Endothelial cell of umbilical vein (primary cell): Measurements from ENCODE around the gene SLC1A3. TPM values are rescaled to one million over a fixed set of nuclear protein-coding genes. Genes with fewer than 3 reads are reported as not detected.

Experiments
- BruUV-seq: library from RNA; stranded (reverse); fragments of 400-500 nt; replicated peaks from 2 replicates; lab custom pipeline; 2021; lab: Mats Ljungman, UMichigan
- CTCF ChIA-PET: fragments of 300-600, 350-600 bp; sonication (Branson Sonifier 250); formaldehyde crosslinking; loops from one replicate; lab custom pipeline; 2021; ENCODE audit warnings: antibody characterized with exemption, inconsistent platforms; lab: Charles Lee
- POLR2A ChIA-PET: fragments of 300-600, 350-600 bp; sonication (Branson Sonifier 250); formaldehyde crosslinking; loops from one replicate; lab custom pipeline; 2021; ENCODE audit warnings: antibody characterized with exemption, inconsistent platforms; lab: Charles Lee
- DNase-seq: peaks from one replicate; pipeline ENCODE4 v3.0.0-alpha.2; 2011; ENCODE audit warnings: low read depth, low spot score
- FAIRE-seq: peaks from 2 replicates; lab custom pipeline; 2011; peaks lifted over from hg19 to GRCh38; lab: Jason Lieb, UNC
- H2AFZ ChIP-seq: 2 replicates; pipeline ENCODE4 v1.6.0; 2012; ENCODE audit warnings: low read depth, low read length, control low read depth, inconsistent platforms
- H3K27ac ChIP-seq: 2 replicates; pipeline ENCODE4 v1.5.1; 2011; ENCODE audit warnings: low read depth, mild to moderate bottlenecking, control low read depth, low read length, moderate library complexity; ENCODE audit not compliant: insufficient read depth
- H3K27me3 ChIP-seq, 2 experiments: 2 replicates each; pipeline versions ENCODE4 v1.6.0 to v1.6.1; 2011; ENCODE audit warnings: low read length in 2 of 2, mixed read lengths in 1 of 2; ENCODE audit not compliant: control insufficient read depth in 2 of 2, insufficient read depth in 2 of 2
- H3K36me3 ChIP-seq, 2 experiments: 2 replicates in 1 of 2; 3 replicates in 1 of 2; pipeline ENCODE4 v1.5.1; 2011; ENCODE audit warnings: low read length in 2 of 2, mild to moderate bottlenecking in 1 of 2, moderate library complexity in 1 of 2; ENCODE audit not compliant: control insufficient read depth in 2 of 2, insufficient read depth in 2 of 2; ENCODE audit errors: extremely low read depth in 1 of 2
- H3K4me1 ChIP-seq: 3 replicates; pipeline ENCODE4 v1.5.1; 2011; ENCODE audit warnings: mild to moderate bottlenecking, low read length; ENCODE audit not compliant: control insufficient read depth, insufficient read depth; ENCODE audit errors: extremely low read depth
- H3K4me2 ChIP-seq: 2 replicates; pipeline ENCODE4 v1.6.1; 2011; ENCODE audit warnings: low read length, control low read depth, mixed read lengths; ENCODE audit not compliant: insufficient read depth
- H3K4me3 ChIP-seq, 3 experiments: fragments of 200-600 bp in 1 of 3; sonication (generic), shearing (Covaris generic) in 1 of 3; replicated peaks in 1 of 3; 2 replicates each; pipeline ENCODE4 v1.5.1; 2011 to 2016; ENCODE audit warnings: control low read depth in 3 of 3, low read length in 3 of 3, mild to moderate bottlenecking in 2 of 3, inconsistent platforms in 1 of 3, low read depth in 1 of 3, moderate library complexity in 1 of 3; ENCODE audit not compliant: insufficient read depth in 1 of 3
- H3K79me2 ChIP-seq: 2 replicates; pipeline ENCODE4 v1.6.0; 2012; ENCODE audit warnings: low read length, inconsistent platforms; ENCODE audit not compliant: control insufficient read depth, insufficient read depth
- H3K9ac ChIP-seq: replicated peaks from 2 replicates; pipeline ENCODE3; 2011; ENCODE audit warnings: low read length, control low read depth; ENCODE audit not compliant: insufficient read depth; ENCODE audit errors: extremely low read depth
- H3K9me1 ChIP-seq: replicated peaks from 3 replicates; pipeline ENCODE4 v1.6.0; 2011; ENCODE audit warnings: mild to moderate bottlenecking, low read length; ENCODE audit not compliant: control insufficient read depth, insufficient read depth; ENCODE audit errors: extremely low read depth
- H3K9me3 ChIP-seq: replicated peaks from 2 replicates; pipeline ENCODE4 v1.5.1; 2012; ENCODE audit warnings: low read length, inconsistent platforms; ENCODE audit not compliant: control insufficient read depth, insufficient read depth
- H4K20me1 ChIP-seq: replicated peaks from 2 replicates; pipeline ENCODE3; 2011; ENCODE audit warnings: mild to moderate bottlenecking, low read length; ENCODE audit not compliant: control insufficient read depth, insufficient read depth; ENCODE audit errors: extremely low read depth
- EZH2 ChIP-seq: IDR thresholded peaks from 2 replicates; pipeline ENCODE4 v1.6.1; 2012; ENCODE audit warnings: borderline replicate concordance, low read depth, mild to moderate bottlenecking, moderate library complexity, low read length, inconsistent platforms; ENCODE audit not compliant: severe bottlenecking
- FOS ChIP-seq: IDR thresholded peaks from 2 replicates; pipeline ENCODE4 v1.6.1; 2011; ENCODE audit warnings: mild to moderate bottlenecking, low read length, moderate library complexity, borderline replicate concordance; ENCODE audit not compliant: insufficient read depth
- GATA2 ChIP-seq: IDR thresholded peaks from 2 replicates; pipeline ENCODE4 v1.7.0; 2011; ENCODE audit warnings: low read depth, mild to moderate bottlenecking, moderate library complexity, mixed read lengths, low read length; ENCODE audit not compliant: insufficient read length, insufficient read depth
- JUN ChIP-seq: IDR thresholded peaks from 2 replicates; pipeline ENCODE4 v1.6.1; 2011; ENCODE audit warnings: borderline replicate concordance, low read depth; ENCODE audit not compliant: insufficient read length, insufficient read depth
- MYC ChIP-seq: IDR thresholded peaks from one replicate; pipeline ENCODE4 v1.6.1; 2011; ENCODE audit warnings: mild to moderate bottlenecking, low read depth, low read length
- POLR2A ChIP-seq: IDR thresholded peaks from 2 replicates; pipeline ENCODE4 v1.6.1; 2012; ENCODE audit warnings: low read depth, mild to moderate bottlenecking, control low read depth, low read length
- POLR2AphosphoS5 ChIP-seq: IDR thresholded peaks from 2 replicates; pipeline ENCODE4 v1.6.1; 2012; ENCODE audit warnings: low read depth, mild to moderate bottlenecking, control low read depth, low read length, moderate library complexity; ENCODE audit not compliant: insufficient read depth
- dilution Hi-C: fragments of 300-500 bp; cut with MboI; formaldehyde crosslinking; loops from one replicate; pipeline ENCODE4 v1.15.0; 2019; ENCODE audit warnings: low sequenced_read_pairs; ENCODE audit not compliant: extremely low pct_ligation_motif_present
- intact Hi-C: fragments of 100-400 bp; cut with micrococcal nuclease; formaldehyde crosslinking; loops from one replicate; pipeline ENCODE4 v1.10.0; 2022
- polyA plus RNA-seq, 4 experiments: library from polyadenylated mRNA; depleted of rRNA in 3 of 4; stranded (reverse) in 3 of 4; unstranded in 1 of 4; fragments of >200 nt; gene quantifications; 2 replicates each; pipeline versions ENCODE4 v1.2.1 to v1.2.3, GENCODE V29; 2011 to 2012; ENCODE audit warnings: missing spikeins in 1 of 4
- total RNA-seq: library from RNA; stranded (reverse); gene quantifications from 2 replicates; pipeline ENCODE4 v1.2.3, GENCODE V29; 2021
- TF ChIP-seq, protein P1 (sequence below): IDR thresholded peaks from 2 replicates; pipeline ENCODE4 v1.6.1; 2011; ENCODE audit not compliant: insufficient read depth, insufficient read length
- TF ChIP-seq, protein P2 (sequence below), 2 donors: IDR thresholded peaks; 1 replicate in 1 of 2; 2 replicates in 1 of 2; pipeline ENCODE4 v1.5.1; 2011; ENCODE audit warnings: low read length in 2 of 2, mild to moderate bottlenecking in 2 of 2, moderate library complexity in 2 of 2, control low read depth in 1 of 2, inconsistent platforms in 1 of 2, low read depth in 1 of 2; ENCODE audit not compliant: insufficient read depth in 1 of 2; ENCODE audit errors: extremely low read depth in 1 of 2

Gene SLC1A3
- total and polyA plus RNA-seq, 2 donors (not counting 3 experiments of a cell fraction or from before 2014, with no cell fraction given), result 0.36 TPM; not detected in 1

- Histone ChIP-seq H3K27ac (no peak overlapping the region), H3K4me2 (no peak overlapping the region), H3K9ac (no peak overlapping the region), H4K20me1 (no peaks in the 10 kb centered on the region), H3K4me3 (no peak overlapping the region), H3K9me3 (no peaks in the 10 kb centered on the region), H3K36me3 (no peaks in the 10 kb centered on the region), H2AFZ (no peak overlapping the region), H3K9me1 (no peaks in the 10 kb centered on the region), H3K4me1 (no peaks in the 10 kb centered on the region), H3K79me2 (no peaks in the 10 kb centered on the region), H3K27me3 (peaks cover 0 to 2% of the 10 kb centered on the region in 2 experiments)
- FAIRE-seq (no peak), DNase-seq (no peak)
- TF ChIP-seq MYC (no peak), POLR2AphosphoS5 (no peak), POLR2A (no peak), FOS (no peak), GATA2 (no peak), EZH2 (no peak), JUN (no peak)
- TF ChIP-seq, protein P1, sequence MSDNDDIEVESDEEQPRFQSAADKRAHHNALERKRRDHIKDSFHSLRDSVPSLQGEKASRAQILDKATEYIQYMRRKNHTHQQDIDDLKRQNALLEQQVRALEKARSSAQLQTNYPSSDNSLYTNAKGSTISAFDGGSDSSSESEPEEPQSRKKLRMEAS, result no peak
- TF ChIP-seq, protein P2, sequence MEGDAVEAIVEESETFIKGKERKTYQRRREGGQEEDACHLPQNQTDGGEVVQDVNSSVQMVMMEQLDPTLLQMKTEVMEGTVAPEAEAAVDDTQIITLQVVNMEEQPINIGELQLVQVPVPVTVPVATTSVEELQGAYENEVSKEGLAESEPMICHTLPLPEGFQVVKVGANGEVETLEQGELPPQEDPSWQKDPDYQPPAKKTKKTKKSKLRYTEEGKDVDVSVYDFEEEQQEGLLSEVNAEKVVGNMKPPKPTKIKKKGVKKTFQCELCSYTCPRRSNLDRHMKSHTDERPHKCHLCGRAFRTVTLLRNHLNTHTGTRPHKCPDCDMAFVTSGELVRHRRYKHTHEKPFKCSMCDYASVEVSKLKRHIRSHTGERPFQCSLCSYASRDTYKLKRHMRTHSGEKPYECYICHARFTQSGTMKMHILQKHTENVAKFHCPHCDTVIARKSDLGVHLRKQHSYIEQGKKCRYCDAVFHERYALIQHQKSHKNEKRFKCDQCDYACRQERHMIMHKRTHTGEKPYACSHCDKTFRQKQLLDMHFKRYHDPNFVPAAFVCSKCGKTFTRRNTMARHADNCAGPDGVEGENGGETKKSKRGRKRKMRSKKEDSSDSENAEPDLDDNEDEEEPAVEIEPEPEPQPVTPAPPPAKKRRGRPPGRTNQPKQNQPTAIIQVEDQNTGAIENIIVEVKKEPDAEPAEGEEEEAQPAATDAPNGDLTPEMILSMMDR (IDR thresholded peaks at IDR 0.05; ENCODE audit: extremely low read depth in 1 of 2, insufficient read depth in 1 of 2, low read depth in 1 of 2, low read length in 2 of 2), result no peak
- POLR2A ChIA-PET, result no interaction called here
- CTCF ChIA-PET, result no interaction called here
- BruUV-seq, result no TSS peak
- dilution Hi-C loops, result no loop called here
- intact Hi-C loops, result no loop called here
These were observed 56.0 kb downstream of the SLC1A3 start for GRCh38 chr5:36662291-36662851.
